HG02884 (cell line): ENCODE data around the gene FZD8.
"Not testable (repeated sequence)": the region's sequence is repeated elsewhere in the genome, so short reads cannot be mapped to it uniquely, and the experiment has no call there.

ENCODE experiments used
- ATAC-seq: cut with Tn5 transposase; IDR thresholded peaks from one replicate; pipeline ENCODE4 v1.9.1; 2021; ENCODE audit warnings: mild to moderate bottlenecking, moderate library complexity; ENCODE audit not compliant: unreplicated experiment

Gene FZD8

GRCh38 chr10:35642035-35642792 is at the start of gene FZD8:
TSS of gene FZD8 (minus strand) at chr10:35642296. CDS start at chr10:35641429, 867 bp downstream.
- peak; percentile 87 for ATAC-seq

GRCh38 chr10:35691522-35692236 is 49.6 kb upstream of the FZD8 start:
- ATAC-seq: no peak

DNA sequence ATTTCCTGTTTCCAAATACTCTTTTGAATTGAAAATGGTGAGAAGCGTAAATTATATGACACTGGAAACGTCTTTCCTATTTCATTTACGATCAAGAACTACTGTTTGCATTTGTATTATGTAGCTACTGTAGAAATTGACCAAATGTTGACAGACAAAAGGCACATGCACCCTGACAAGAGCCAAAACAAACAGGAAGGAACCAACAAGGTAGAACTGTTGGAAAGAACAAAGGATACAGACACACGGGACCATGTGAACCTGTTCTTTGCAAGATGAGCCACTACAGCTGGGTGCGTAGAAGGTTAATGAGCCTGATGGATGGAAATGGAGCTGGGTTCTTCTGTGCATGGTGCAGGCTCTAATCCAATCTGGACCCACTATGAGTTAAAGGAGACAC is 48.4 kb upstream of the FZD8 start:
- ATAC-seq: no peak

DNA sequence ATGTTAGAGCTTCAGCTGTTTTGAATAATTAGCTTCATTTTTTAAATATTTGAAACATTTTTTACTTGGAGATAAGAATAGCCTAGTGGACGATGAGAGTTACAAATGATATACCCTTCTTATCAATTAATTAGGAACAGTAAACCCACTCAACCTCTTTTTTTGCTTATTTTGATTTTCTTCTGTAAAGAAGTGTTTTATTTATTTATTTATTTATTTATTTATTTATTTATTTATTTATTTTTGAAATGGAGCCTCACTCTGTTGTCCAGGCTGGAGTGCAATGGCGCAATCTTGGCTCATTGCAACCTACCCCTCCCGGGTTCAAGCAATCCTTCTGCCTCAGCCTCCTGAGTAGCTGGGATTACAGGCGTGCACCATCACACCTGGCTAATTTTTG is 43.8 kb upstream of the FZD8 start:
- ATAC-seq: not testable (repeated sequence)

DNA sequence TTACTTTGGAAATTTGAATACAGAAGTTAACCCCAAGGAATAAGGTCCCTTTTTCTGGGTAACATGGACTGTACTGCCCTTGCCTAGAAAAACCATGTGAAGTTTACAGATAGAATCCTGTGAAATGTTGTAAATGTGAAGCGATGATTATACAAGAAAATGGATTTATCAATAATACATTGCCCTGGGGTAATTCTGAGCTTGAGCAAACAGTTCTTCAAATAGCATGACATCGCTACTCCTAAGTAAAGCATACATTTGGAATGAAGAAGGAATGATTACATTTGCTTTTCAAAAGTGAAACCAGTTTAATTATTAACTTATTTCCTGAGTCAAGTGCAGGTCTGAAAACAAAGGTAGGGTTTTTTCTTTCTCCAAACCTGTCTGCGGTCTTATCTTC is 43.3 kb upstream of the FZD8 start:
- no peak for ATAC-seq

DNA sequence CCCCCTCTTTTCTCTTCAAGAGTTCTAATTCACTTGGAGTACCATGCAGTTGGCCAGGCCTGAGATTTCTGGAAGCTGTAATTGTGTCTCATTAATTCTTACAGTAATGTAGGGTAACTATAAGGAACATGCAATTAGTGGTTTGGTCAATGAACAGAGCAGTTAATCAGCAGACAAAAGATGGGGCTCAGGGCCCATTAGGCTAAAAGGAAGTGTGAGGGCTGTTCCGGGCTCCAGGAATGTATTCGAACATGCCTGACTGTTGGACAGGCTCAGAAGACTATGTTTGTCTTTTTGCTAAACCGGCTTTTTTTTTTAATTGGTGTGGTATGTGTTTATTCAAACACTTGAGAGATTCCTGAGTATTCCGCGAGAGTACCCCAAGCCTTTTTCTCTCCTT is 42.5 kb upstream of the FZD8 start:
- no peak for ATAC-seq

DNA sequence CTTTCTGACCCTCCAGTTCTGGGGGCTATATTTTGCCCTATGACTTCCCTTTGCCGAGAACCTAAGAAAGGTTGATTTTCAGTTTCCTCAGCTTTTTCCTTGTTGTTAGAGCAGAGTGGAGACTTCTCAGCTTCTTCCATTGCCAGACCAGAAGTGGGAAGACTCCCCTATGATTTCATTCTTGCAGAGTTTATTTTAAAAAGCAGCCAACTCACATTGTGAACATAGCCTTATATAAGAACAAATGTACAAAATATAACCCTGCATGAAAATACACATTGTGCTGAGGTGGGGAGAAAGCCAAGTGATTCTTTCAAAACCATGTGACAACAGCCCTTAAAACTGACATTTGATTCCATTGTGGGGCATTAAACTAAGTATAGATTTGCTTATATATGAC is 33.8 kb upstream of the FZD8 start:
- ATAC-seq: no peak

DNA sequence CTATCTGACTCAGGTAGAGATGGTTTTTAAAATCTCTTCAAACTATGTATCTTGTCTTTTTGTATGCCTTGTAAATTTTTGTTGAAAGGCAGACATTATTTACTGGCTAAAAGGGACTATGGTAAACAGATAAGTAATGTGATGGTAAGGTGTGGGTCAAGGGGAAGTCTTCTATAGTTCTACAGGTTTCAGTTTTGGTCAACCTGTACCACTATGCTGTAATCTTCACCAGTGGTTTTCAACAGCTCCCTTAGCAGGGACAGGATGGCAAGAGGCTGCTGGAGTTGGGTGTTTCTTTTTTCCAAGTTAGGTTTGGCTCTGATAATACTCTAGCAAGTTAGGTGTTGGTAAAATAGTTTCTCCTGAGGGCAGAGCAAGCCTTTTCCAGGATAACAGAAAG is 32.7 kb upstream of the FZD8 start:
- ATAC-seq: no peak

GRCh38 chr10:35668865-35669650 is 27.0 kb upstream of the FZD8 start:
- no peak for ATAC-seq

DNA sequence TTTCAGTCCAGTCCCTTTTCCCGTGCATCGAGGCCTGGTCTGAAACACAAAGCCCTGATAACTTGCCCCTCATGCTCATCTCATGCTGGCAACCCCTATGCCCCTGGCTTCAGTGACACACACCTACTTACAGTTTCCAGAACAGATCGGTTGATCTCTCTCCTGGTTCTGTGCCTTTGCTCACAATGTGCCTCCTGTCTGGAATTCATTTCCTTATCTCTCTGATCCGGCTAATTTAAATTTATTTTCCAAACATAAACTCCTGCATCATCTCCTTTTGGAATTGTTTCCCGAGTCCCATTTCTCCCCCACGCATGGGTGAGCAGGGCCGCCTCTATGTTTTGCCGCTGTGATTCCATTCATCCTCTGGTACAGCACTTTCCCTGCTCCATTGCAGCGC is 25.9 kb upstream of the FZD8 start:
- ATAC-seq: no peak

DNA sequence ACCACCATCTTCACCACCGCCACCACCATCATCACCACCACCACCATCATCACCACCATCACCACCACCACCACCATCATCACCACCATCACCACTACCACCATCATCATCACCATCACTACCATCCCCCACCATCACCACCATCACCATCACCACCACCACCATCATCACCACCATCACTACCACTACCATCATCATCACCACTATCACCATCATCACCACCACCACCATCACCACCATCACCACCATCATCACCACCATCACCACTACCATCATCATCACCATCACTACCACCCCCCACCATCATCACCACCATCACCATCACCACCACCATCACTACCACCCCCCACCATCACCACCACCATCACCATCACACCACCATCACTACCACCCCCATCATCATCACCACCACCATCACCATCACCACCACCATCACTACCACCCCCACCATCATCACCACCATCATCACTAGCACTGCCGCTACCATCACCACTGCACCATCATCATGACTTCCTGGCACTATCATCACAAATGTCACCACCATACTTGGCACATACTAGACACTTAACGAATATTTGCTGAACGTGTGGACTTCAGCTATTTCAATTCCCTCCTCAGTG is 25.3 kb upstream of the FZD8 start:
- no peak for ATAC-seq

DNA sequence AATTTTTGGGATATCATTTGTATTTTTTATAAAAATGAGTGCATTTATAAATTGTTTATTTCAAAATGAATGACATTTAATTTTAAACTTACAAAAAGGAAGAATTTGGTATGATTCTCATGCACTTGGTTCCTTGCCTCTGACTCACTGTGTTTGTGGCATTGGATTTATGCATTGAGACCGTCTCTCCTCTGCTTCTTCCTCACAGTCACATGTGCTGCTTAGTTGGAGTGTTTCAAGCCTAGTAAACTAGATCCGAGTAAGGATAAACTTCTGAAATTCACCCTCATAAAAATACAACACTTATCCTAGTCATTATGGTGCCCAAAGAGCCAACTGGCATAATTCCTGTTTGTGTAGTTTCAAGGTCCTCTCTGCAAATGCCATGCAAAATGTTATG is 19.1 kb upstream of the FZD8 start:
- ATAC-seq: no peak

DNA sequence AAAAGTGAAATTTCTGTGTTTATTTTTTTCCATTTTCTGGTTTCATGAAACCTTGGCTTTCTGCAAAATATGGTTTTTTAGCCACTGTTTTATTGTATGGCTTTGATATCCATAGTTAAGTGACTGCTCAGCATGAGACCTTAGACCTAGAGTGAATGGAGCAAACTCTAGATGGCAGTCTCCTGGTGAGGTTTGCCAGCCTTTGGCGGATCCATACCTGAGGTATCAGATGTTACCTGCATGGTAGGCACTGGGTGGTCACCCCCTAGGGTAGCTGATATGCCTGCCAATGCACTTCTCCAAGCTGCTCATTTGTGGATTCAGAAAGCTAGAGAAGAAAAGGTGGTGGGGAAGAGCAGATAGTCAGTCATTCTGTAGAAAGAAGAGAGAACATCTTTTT is 17.4 kb upstream of the FZD8 start:
- no peak for ATAC-seq

GRCh38 chr10:35657621-35658020 is 15.5 kb upstream of the FZD8 start:
- ATAC-seq: no peak

DNA sequence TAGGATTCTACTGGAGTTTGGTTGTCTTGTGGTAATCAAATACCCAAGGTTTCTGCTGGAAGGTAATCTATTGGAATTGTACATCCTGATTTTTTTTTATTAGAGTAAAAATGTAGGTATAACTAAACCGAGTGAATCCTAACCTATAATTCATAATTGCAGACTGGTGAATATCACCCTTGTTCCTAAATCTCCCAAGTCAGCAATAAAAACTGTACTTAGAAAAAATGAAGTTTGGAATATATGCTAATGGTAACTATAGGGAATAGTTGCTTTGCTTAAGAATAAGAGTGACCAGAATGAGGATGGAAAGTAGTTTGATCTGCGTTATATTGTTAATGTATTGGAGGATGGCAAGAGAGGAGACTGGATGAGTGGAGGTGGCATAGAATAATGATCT is 10.7 kb upstream of the FZD8 start:
- ATAC-seq: no peak

GRCh38 chr10:35650894-35651293 is 8.8 kb upstream of the FZD8 start:
- no peak for ATAC-seq

DNA sequence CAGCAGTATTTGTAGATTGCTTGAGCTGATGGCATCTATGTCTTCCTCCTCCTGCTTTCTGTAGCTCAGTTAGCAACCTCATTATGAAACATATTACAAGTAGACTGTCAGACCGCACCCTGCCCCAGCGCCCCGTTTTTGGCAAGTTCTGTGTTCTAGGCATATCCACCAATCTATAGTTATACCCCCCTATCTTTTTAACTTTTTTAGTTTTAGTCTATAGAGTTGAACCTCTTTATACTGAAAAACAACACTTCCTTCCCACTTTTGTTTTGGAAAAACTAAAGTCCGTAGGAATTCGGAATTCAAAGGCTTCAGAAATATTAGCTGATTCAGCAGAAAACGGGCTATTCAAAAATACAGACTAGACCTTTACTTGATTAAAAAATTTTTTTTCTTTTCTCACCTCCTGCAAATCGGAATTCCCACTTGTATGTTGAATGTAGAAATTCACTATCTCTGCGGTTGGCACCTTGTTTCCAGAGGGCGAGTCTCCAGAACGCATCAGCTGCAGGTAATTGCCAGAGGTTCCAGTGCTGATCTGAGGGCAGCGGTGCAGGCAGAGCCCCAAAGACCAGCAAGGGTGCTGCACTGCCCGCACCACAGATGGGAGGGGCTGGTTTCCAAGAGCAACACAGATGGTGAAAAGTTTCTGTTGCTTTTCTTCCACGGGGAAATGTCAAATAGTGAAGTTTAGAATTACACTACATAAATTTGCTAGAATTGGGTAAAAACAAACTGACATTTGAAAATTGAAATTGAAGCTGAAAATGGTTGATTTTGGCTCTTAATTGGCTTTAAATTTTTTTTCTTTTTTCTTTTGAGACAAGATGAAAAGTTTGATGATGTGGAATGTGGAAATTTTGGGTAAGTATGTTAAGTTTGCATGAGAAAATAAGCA is 2.2 kb upstream of the FZD8 start:
- no peak for ATAC-seq

DNA sequence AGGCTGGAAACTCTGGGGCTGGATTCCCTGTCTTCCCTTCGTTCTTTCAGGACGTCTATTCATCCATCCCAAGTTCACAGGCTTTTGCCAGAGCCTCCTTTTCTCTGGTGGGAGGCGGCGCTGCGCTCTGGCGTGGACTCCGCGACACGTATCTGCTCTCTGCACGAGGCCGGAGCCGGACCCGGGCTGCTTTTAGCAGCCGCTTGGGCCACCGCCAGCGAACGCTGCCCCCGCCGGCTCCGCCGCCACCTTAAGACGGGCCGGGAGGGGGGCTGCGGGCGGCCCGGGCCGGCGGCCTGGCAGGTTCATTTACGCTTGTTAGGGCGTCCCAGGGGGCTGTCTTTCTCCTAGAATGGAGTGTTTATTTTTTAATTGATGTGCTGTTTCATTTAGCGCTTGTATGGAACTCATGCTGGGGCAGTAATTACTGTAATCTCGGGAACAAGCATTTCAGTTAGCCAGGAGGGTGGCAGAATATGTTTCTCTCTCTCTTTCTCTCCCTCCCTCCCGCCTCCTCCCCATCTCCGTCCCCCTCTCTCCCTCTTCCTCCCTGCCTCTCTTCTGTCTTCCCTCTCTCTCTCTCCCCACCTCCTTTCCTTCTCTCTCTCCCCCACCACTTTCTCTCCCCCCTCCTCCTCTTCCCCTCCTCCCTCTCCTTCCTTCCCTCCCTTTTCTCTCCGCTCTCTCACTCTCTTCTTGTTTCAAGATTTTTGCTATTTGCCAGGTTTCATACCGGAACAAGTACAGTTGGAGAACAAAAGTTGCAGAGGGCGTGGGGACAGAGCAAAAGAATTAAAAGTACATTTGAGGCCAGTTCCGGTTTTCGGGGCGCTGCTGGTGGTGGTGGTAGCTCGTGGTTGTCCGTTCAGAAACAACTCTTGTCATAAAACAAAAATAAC is 1.3 kb upstream of the FZD8 start:
- ATAC-seq: no peak

- no peak for ATAC-seq
These were observed 658 bp upstream of the FZD8 start for GRCh38 chr10:35642793-35643114.

DNA sequence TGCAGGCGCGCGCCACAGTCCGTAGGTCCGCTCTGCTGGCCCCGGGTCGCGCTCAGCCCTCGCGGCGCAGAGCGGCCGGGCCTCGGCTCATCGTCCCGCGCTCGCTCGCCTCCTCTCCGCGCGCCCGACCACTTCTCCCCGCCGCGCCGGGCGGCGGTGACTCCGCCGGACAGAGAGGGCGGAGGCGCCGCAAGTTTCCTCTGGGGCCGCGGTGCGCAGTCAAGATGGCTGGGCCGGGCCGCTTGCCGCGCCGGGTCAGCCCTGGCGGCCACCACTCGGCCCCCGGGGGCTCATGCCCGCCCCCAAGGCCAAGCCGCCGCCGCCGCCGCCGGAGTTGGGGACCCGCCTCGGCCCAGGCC is 441 bp downstream of the FZD8 start:
- ATAC-seq: peak; percentile 12
